GM23338 (cell line): ENCODE results near the gene CD72. TPM values are rescaled to one million over a fixed set of nuclear protein-coding genes. Genes with fewer than 3 reads are reported as not detected.

Experiments
- ATAC-seq: fragments of 200-7000 bp; cut with Tn5 transposase; 3 replicates; pipeline ENCODE4 v1.9.1; 2020
- DNase-seq: peaks from one replicate; pipeline ENCODE4 v3.0.0-alpha.2; 2015; ENCODE audit warnings: low spot score
- H2AFZ ChIP-seq: fragments of 200-600 bp; sonication (generic); 2 replicates; pipeline ENCODE4 v1.8.0; 2016; ENCODE audit warnings: antibody characterized with exemption, mild to moderate bottlenecking, moderate library complexity
- H3F3A ChIP-seq: fragments of 200-600 bp; sonication (generic); replicated peaks from 2 replicates; pipeline ENCODE4 v1.8.0; 2017; ENCODE audit warnings: antibody characterized with exemption, mixed run types, low read depth
- H3K27ac ChIP-seq: fragments of 200-600 bp; sonication (generic); 2 replicates; pipeline ENCODE4 v1.6.1; 2016; ENCODE audit warnings: low read depth
- H3K27me3 ChIP-seq: fragments of 200-600 bp; sonication (generic); 2 replicates; pipeline ENCODE4 v1.8.0; 2016; ENCODE audit warnings: mild to moderate bottlenecking, mixed run types, moderate library complexity; ENCODE audit not compliant: insufficient read depth
- H3K36me3 ChIP-seq: fragments of 200-600 bp; sonication (generic); 2 replicates; pipeline ENCODE4 v1.8.0; 2016; ENCODE audit warnings: mild to moderate bottlenecking; ENCODE audit not compliant: insufficient read depth
- H3K4me1 ChIP-seq: fragments of 200-600 bp; sonication (generic); 2 replicates; pipeline ENCODE4 v1.8.0; 2016; ENCODE audit warnings: mild to moderate bottlenecking, moderate library complexity; ENCODE audit not compliant: insufficient read depth
- H3K4me2 ChIP-seq: fragments of 200-600 bp; sonication (generic); 2 replicates; pipeline ENCODE4 v1.7.1; 2017; ENCODE audit warnings: mixed run types
- H3K4me3 ChIP-seq: fragments of 200-600 bp; sonication (generic); 2 replicates; pipeline ENCODE4 v1.6.1; 2016; ENCODE audit warnings: mixed run types
- H3K79me2 ChIP-seq: fragments of 200-600 bp; sonication (generic); replicated peaks from 2 replicates; pipeline ENCODE4 v1.8.0; 2017; ENCODE audit warnings: mild to moderate bottlenecking; ENCODE audit not compliant: insufficient read depth
- H3K9me2 ChIP-seq: fragments of 200-600 bp; sonication (generic); 2 replicates; pipeline ENCODE4 v1.8.0; 2017; ENCODE audit not compliant: insufficient read depth
- H4K20me1 ChIP-seq: fragments of 200-600 bp; sonication (generic); replicated peaks from 2 replicates; pipeline ENCODE4 v1.8.0; 2017; ENCODE audit warnings: mild to moderate bottlenecking; ENCODE audit not compliant: insufficient read depth
- H3K27ac Mint-ChIP-seq: 2 replicates; pipeline ENCODE4 v1.8.0; 2020; ENCODE audit warnings: inconsistent platforms, mild to moderate bottlenecking, moderate library complexity, mixed read lengths
- H3K27me3 Mint-ChIP-seq: 3 replicates; pipeline ENCODE4 v1.8.0; 2022; ENCODE audit warnings: low read depth, mild to moderate bottlenecking, moderate library complexity, mixed read lengths, inconsistent platforms; ENCODE audit not compliant: insufficient read depth, poor library complexity
- H3K36me3 Mint-ChIP-seq: 3 replicates; pipeline ENCODE4 v1.8.0; 2021; ENCODE audit warnings: low read depth, mild to moderate bottlenecking, inconsistent platforms, moderate library complexity, mixed read lengths
- H3K4me1 Mint-ChIP-seq: 3 replicates; pipeline ENCODE4 v1.8.0; 2020; ENCODE audit warnings: mild to moderate bottlenecking, inconsistent platforms, mixed read lengths
- H3K4me3 Mint-ChIP-seq: 3 replicates; pipeline ENCODE4 v1.8.0; 2021; ENCODE audit warnings: moderate library complexity, mild to moderate bottlenecking, inconsistent platforms, mixed read lengths
- H3K9me3 Mint-ChIP-seq: 3 replicates; pipeline ENCODE4 v1.8.0; 2020; ENCODE audit warnings: moderate library complexity, mild to moderate bottlenecking, inconsistent platforms, mixed read lengths
- EZH2 ChIP-seq: fragments of 200-600 bp; sonication (generic); IDR thresholded peaks from one replicate; pipeline ENCODE4 v1.8.0; 2017; ENCODE audit warnings: antibody characterized with exemption, mild to moderate bottlenecking, low read depth; ENCODE audit not compliant: unreplicated experiment
- EZH2phosphoT487 ChIP-seq: fragments of 200-600 bp; sonication (generic); IDR thresholded peaks from one replicate; pipeline ENCODE4 v1.8.1; 2018; ENCODE audit warnings: antibody characterized with exemption; ENCODE audit not compliant: unreplicated experiment
- NANOG ChIP-seq: IDR thresholded peaks from 2 replicates; pipeline ENCODE4 v1.6.1; 2016; ENCODE audit warnings: antibody characterized with exemption, borderline replicate concordance
- POLR2AphosphoS5 ChIP-seq: IDR thresholded peaks from 2 replicates; pipeline ENCODE4 v1.6.1; 2016; ENCODE audit warnings: antibody characterized with exemption, low read depth
- STAT1 ChIP-seq: IDR thresholded peaks from one replicate; pipeline ENCODE4 v1.6.1; 2016; ENCODE audit warnings: antibody characterized with exemption; ENCODE audit not compliant: unreplicated experiment
- ZNF114 ChIP-seq: fragments of 250-450 bp; sonication (Bioruptor Pico); IDR thresholded peaks from 2 replicates; pipeline ENCODE4 v1.5.0; 2020; ENCODE audit warnings: mild to moderate bottlenecking, moderate library complexity
- polyA plus RNA-seq: library from polyadenylated mRNA; unstranded; fragments of >200 nt; fragmentation: Nextera tagmentation; extraction: Ambion mirVana; gene quantifications from 2 replicates; pipeline ENCODE4 v1.2.1, GENCODE V29; 2016
- total RNA-seq: library from RNA; depleted of rRNA; stranded (reverse); fragments of >200 nt; shearing (Covaris generic); gene quantifications from 2 replicates; pipeline ENCODE4 v1.2.3, GENCODE V29; 2014
- TF ChIP-seq, protein P1 (sequence below): fragments of 250-450 bp; sonication (Bioruptor Pico); IDR thresholded peaks from 2 replicates; pipeline ENCODE4 v1.5.0; 2020; ENCODE audit warnings: mild to moderate bottlenecking, moderate library complexity

CD72 gene
- total and polyA plus RNA-seq, 2 experiments from 2014 or later, result 4.7 to 4.8 TPM

DNA sequence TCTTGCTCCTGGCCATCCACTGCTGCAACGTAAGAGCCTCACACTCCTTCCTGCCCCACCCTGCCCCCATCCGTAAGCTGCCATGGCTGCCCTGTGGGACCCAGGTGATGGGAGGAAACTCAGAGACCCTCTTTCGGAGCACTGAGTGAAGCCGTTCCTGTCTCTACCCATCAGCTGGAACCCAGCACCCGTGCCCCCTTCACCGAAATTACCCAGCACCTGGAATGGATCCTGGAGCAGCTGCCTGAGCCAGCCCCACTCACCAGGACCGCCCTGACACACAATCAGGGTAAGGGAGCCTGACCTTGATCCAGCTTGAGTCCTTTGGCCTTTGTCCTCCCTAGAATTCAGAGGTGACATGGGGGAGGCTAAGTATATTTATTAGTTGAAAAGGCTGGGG lies 10.0 kb downstream of the CD72 start (continued):
- TF ChIP-seq, protein P1, sequence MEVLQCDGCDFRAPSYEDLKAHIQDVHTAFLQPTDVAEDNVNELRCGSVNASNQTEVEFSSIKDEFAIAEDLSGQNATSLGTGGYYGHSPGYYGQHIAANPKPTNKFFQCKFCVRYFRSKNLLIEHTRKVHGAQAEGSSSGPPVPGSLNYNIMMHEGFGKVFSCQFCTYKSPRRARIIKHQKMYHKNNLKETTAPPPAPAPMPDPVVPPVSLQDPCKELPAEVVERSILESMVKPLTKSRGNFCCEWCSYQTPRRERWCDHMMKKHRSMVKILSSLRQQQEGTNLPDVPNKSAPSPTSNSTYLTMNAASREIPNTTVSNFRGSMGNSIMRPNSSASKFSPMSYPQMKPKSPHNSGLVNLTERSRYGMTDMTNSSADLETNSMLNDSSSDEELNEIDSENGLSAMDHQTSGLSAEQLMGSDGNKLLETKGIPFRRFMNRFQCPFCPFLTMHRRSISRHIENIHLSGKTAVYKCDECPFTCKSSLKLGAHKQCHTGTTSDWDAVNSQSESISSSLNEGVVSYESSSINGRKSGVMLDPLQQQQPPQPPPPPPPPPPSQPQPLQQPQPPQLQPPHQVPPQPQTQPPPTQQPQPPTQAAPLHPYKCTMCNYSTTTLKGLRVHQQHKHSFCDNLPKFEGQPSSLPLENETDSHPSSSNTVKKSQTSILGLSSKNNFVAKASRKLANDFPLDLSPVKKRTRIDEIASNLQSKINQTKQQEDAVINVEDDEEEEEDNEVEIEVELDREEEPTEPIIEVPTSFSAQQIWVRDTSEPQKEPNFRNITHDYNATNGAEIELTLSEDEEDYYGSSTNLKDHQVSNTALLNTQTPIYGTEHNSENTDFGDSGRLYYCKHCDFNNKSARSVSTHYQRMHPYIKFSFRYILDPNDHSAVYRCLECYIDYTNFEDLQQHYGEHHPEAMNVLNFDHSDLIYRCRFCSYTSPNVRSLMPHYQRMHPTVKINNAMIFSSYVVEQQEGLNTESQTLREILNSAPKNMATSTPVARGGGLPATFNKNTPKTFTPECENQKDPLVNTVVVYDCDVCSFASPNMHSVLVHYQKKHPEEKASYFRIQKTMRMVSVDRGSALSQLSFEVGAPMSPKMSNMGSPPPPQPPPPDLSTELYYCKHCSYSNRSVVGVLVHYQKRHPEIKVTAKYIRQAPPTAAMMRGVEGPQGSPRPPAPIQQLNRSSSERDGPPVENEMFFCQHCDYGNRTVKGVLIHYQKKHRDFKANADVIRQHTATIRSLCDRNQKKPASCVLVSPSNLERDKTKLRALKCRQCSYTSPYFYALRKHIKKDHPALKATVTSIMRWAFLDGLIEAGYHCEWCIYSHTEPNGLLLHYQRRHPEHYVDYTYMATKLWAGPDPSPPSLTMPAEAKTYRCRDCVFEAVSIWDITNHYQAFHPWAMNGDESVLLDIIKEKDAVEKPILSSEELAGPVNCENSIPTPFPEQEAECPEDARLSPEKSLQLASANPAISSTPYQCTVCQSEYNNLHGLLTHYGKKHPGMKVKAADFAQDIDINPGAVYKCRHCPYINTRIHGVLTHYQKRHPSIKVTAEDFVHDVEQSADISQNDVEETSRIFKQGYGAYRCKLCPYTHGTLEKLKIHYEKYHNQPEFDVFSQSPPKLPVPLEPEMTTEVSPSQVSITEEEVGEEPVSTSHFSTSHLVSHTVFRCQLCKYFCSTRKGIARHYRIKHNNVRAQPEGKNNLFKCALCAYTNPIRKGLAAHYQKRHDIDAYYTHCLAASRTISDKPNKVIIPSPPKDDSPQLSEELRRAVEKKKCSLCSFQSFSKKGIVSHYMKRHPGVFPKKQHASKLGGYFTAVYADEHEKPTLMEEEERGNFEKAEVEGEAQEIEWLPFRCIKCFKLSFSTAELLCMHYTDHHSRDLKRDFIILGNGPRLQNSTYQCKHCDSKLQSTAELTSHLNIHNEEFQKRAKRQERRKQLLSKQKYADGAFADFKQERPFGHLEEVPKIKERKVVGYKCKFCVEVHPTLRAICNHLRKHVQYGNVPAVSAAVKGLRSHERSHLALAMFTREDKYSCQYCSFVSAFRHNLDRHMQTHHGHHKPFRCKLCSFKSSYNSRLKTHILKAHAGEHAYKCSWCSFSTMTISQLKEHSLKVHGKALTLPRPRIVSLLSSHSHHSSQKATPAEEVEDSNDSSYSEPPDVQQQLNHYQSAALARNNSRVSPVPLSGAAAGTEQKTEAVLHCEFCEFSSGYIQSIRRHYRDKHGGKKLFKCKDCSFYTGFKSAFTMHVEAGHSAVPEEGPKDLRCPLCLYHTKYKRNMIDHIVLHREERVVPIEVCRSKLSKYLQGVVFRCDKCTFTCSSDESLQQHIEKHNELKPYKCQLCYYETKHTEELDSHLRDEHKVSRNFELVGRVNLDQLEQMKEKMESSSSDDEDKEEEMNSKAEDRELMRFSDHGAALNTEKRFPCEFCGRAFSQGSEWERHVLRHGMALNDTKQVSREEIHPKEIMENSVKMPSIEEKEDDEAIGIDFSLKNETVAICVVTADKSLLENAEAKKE, result no peak
- TF ChIP-seq EZH2phosphoT487, result no peak
- TF ChIP-seq POLR2AphosphoS5, result no peak
- TF ChIP-seq ZNF114 (CRISPR knock-in tag), result no peak

DNA sequence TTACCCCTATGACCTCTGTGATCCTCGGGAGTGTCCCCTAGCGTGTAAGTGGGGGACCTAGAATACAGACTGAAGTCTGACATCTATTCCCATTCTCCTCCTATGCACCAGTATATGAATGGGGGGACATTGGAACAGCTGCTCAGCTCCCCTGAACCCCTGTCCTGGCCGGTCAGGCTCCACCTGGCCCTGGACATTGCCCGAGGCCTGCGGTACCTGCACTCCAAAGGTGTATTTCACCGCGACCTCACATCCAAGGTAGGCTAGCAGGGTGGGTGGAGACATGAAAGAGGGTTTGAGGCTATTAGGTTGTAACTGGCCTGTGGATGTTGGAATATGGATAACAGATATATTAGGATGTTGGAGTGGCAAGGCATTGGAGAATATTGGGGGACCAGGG lies 11.5 kb downstream of the CD72 start:
- peaks cover 13% of the 10 kb centered on the region; the same call in 1 of the 2 replicates for H3F3A ChIP-seq
- H3K27ac ChIP-seq, result no peak overlapping the region
- no peaks in the 10 kb centered on the region for H3K36me3 ChIP-seq
- peaks cover 10% of the 10 kb centered on the region for H3K36me3 Mint-ChIP-seq
- peaks cover 4% of the 10 kb centered on the region; the same call in 1 of the 2 replicates for H3K79me2 ChIP-seq
- H3K27me3 Mint-ChIP-seq, result peaks cover 6% of the 10 kb centered on the region
- H2AFZ ChIP-seq, result no peak overlapping the region
- H3K4me2 ChIP-seq, result peak overlapping the region; percentile 86
- no peaks in the 10 kb centered on the region for H3K9me2 ChIP-seq
- no peak overlapping the region for H3K27ac Mint-ChIP-seq
- ATAC-seq (no peak), DNase-seq (no peak)
- no peaks in the 10 kb centered on the region; the same call in none of the 2 replicates for H4K20me1 ChIP-seq
- H3K4me1 ChIP-seq, result peaks cover 12% of the 10 kb centered on the region
- H3K27me3 ChIP-seq, result no peaks in the 10 kb centered on the region
- TF ChIP-seq, protein P1, result no peak
- TF ChIP-seq NANOG (no peak), EZH2 (no peak), STAT1 (no peak)
- H3K4me3 ChIP-seq, result peak overlapping the region; percentile 91
- H3K9me3 Mint-ChIP-seq, result no peaks in the 10 kb centered on the region
- H3K4me1 Mint-ChIP-seq, result peaks cover 3% of the 10 kb centered on the region; the same call in 2 of the 3 replicates
- H3K4me3 Mint-ChIP-seq, result peak overlapping the region; percentile 5; the same call in 2 of the 3 replicates
